ENCODE measurements around the gene ANKRD22. TPM values are rescaled to one million over a fixed set of nuclear protein-coding genes. Genes with fewer than 3 reads are reported as not detected.

ANKRD22 gene
- total RNA-seq, result 3.6 TPM
- polyA plus RNA-seq (ENCODE audit: insufficient read depth, low read depth, low replicate concordance), result 6.5 TPM
- long read RNA-seq, donor 1, result 0 reads
- long read RNA-seq, donor 2, result 0 reads
- long read RNA-seq, donor 3, result 0 reads
- long read RNA-seq, donor 4, result 0 reads
- long read RNA-seq, donor 5, result 0 reads
- long read RNA-seq, donor 6, result 0 reads
- long read RNA-seq, donor 7, partial matches to known transcripts, result 1 of 2 reads
- long read RNA-seq, donor 7, other reads (novel, unspliced or antisense), result 0 of 2 reads
- long read RNA-seq, donor 8, result 0 reads
- long read RNA-seq, donor 9, result 0 reads
- long read RNA-seq, donor 10, result 0 reads

DNA sequence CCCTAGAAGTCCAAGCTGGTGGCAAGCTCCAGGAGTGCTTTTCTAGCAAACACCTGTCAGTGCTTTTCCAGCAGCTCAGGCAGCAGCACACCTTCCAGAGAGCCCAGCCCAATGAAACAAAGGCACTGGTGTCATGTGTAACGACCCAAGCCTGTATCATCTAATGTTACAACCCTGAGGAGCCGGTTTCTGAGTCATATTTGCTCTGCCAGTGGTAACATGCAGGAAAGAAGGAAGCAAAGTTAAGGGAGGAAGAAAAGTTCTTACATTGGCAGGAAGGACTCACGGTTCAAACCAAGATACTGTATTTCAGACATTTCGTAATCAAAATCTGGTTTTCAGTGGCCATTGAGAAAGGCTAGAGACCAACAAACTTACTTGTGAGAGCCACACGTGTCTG lies at the start of gene ANKRD22:
Gene ANKRD22 (minus strand): TSS at position 139 of the 400 bp plus-strand sequence. CDS start 237 bp downstream, outside the sequence.
- TF ChIP-seq, protein P1, sequence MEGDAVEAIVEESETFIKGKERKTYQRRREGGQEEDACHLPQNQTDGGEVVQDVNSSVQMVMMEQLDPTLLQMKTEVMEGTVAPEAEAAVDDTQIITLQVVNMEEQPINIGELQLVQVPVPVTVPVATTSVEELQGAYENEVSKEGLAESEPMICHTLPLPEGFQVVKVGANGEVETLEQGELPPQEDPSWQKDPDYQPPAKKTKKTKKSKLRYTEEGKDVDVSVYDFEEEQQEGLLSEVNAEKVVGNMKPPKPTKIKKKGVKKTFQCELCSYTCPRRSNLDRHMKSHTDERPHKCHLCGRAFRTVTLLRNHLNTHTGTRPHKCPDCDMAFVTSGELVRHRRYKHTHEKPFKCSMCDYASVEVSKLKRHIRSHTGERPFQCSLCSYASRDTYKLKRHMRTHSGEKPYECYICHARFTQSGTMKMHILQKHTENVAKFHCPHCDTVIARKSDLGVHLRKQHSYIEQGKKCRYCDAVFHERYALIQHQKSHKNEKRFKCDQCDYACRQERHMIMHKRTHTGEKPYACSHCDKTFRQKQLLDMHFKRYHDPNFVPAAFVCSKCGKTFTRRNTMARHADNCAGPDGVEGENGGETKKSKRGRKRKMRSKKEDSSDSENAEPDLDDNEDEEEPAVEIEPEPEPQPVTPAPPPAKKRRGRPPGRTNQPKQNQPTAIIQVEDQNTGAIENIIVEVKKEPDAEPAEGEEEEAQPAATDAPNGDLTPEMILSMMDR (IDR thresholded peaks at IDR 0.05; ENCODE audit: borderline replicate concordance, extremely low read depth, insufficient read depth), result no peak
- intact Hi-C loops (cut with DNase I), result no loop called here
- H3K27me3 ChIP-seq (ENCODE audit: control insufficient read depth, insufficient read depth, low read length), result no peaks in the 10 kb centered on the region
- no peak within 1 kb of the TSS for H3K9ac ChIP-seq (ENCODE audit: low read length in 3 of 3)
- no peaks in the 10 kb centered on the region for H3K9me3 ChIP-seq (ENCODE audit: control insufficient read depth in 2 of 3, insufficient read depth in 1 of 3, low read length in 3 of 3)
- no peaks in the 10 kb centered on the region for H3K4me1 ChIP-seq (ENCODE audit: control insufficient read depth in 2 of 3, insufficient read depth in 2 of 3, low read depth in 1 of 3, low read length in 3 of 3)
- DNase-seq (peak; percentile 14 to 71 (median 35)), FAIRE-seq (no peak)
- H3K36me3 ChIP-seq (ENCODE audit: control insufficient read depth in 2 of 3, insufficient read depth in 3 of 3, low read length in 3 of 3), result no peaks in the 10 kb centered on the region
- H3K27ac ChIP-seq (ENCODE audit: low read depth in 2 of 2, low read length in 2 of 2), result no peak within 1 kb of the TSS
- H3K4me3 ChIP-seq (ENCODE audit: low read length in 3 of 3), result peak within 1 kb of the TSS in 1 of 3 donors; percentile 28

DNA sequence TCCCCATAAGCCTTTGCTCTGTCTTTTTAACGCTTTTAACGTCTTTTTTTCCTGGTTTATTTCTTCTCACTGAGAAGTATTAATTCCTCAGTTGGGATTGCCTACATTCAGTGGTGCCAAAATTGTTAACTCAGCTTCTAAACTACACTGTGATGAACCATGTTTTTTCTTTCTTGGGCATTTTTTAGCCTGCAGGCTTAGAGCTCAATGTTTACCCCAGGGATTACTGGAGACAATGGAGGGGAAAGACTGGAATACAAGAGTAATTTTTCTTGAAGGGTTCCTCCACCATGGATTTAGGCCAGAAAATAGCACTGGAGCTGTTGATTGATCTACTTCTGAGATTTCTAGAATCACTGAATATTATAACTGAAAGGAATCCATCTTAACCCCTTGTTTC lies 48.2 kb upstream of the ANKRD22 start:
- DNase-seq (no peak), FAIRE-seq (no peak)
- intact Hi-C loops (cut with DNase I), result no loop called here
- Histone ChIP-seq H3K36me3 (ENCODE audit: control insufficient read depth in 2 of 3, insufficient read depth in 3 of 3, low read length in 3 of 3) (no peaks in the 10 kb centered on the region), H3K27ac (ENCODE audit: low read depth in 2 of 2, low read length in 2 of 2) (no peak overlapping the region), H3K4me3 (ENCODE audit: low read length in 3 of 3) (no peak overlapping the region), H3K9ac (ENCODE audit: low read length in 3 of 3) (no peak overlapping the region), H3K4me1 (ENCODE audit: control insufficient read depth in 2 of 3, insufficient read depth in 2 of 3, low read depth in 1 of 3, low read length in 3 of 3) (peaks cover 0 to 6% (median 0%) of the 10 kb centered on the region in 3 donors), H3K27me3 (ENCODE audit: control insufficient read depth, insufficient read depth, low read length) (no peaks in the 10 kb centered on the region), H3K9me3 (ENCODE audit: control insufficient read depth in 2 of 3, insufficient read depth in 1 of 3, low read length in 3 of 3) (no peaks in the 10 kb centered on the region)
- TF ChIP-seq, protein P1 (IDR thresholded peaks at IDR 0.05; ENCODE audit: borderline replicate concordance, extremely low read depth, insufficient read depth), result no peak

DNA sequence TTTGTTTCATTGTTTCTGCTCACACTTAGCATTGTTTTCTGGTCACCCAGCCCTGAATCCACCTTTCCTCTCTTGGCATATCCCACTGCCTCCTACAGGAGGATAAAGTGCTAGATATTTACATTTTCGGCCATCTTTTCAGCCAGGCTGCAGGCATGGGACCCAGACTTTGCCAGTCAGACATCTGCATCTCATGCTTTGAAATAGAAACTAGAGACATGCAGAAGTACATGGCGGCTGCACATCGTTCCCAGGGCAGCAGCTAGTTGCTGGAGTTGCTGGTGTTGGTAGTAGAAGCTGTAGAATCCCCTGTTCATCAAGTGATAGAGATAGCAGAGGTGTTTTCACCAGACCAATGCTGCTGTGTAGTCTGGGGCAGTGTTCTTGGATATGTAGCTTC lies 47.1 kb upstream of the ANKRD22 start:
- H3K9ac ChIP-seq (ENCODE audit: low read length in 3 of 3), result no peak overlapping the region
- intact Hi-C loops (cut with DNase I), result no loop called here
- H3K36me3 ChIP-seq (ENCODE audit: control insufficient read depth in 2 of 3, insufficient read depth in 3 of 3, low read length in 3 of 3), result no peaks in the 10 kb centered on the region
- H3K4me3 ChIP-seq (ENCODE audit: low read length in 3 of 3), result no peak overlapping the region
- H3K27ac ChIP-seq (ENCODE audit: low read depth in 2 of 2, low read length in 2 of 2), result no peak overlapping the region
- H3K27me3 ChIP-seq (ENCODE audit: control insufficient read depth, insufficient read depth, low read length), result no peaks in the 10 kb centered on the region
- H3K9me3 ChIP-seq (ENCODE audit: control insufficient read depth in 2 of 3, insufficient read depth in 1 of 3, low read length in 3 of 3), result no peaks in the 10 kb centered on the region
- FAIRE-seq (no peak), DNase-seq (no peak)
- TF ChIP-seq, protein P1 (IDR thresholded peaks at IDR 0.05; ENCODE audit: borderline replicate concordance, extremely low read depth, insufficient read depth), result no peak
- H3K4me1 ChIP-seq (ENCODE audit: control insufficient read depth in 2 of 3, insufficient read depth in 2 of 3, low read depth in 1 of 3, low read length in 3 of 3), result peaks cover 0 to 6% (median 0%) of the 10 kb centered on the region in 3 donors

Measured in kidney (tissue), 22 donors.